Neuronal stem cell (in vitro differentiated cells): ENCODE data around the gene PPP3CA.

Experiments used
- DNase-seq: peaks from one replicate; pipeline ENCODE4 v3.0.0-alpha.2; 2013; ENCODE audit warnings: low spot score
- H2AFZ ChIP-seq: one replicate; pipeline ENCODE4 v1.6.1; 2013; ENCODE audit warnings: mild to moderate bottlenecking, low read length, inconsistent platforms
- H2AK5ac ChIP-seq: 2 replicates; pipeline ENCODE4 v1.6.1; 2013; ENCODE audit warnings: low read depth, mild to moderate bottlenecking, inconsistent platforms, low read length, moderate library complexity, mixed read lengths
- H2BK120ac ChIP-seq: 2 replicates; pipeline ENCODE4 v1.6.1; 2013; ENCODE audit warnings: low read depth, mild to moderate bottlenecking, inconsistent platforms, low read length, moderate library complexity, mixed read lengths
- H2BK12ac ChIP-seq: one replicate; pipeline ENCODE4 v1.6.1; 2013; ENCODE audit warnings: low read length, inconsistent platforms
- H2BK15ac ChIP-seq: 2 replicates; pipeline ENCODE4 v1.6.1; 2013; ENCODE audit warnings: mild to moderate bottlenecking, low read length, inconsistent platforms, mixed read lengths
- H2BK5ac ChIP-seq: one replicate; pipeline ENCODE4 v1.6.1; 2013; ENCODE audit warnings: inconsistent platforms, mild to moderate bottlenecking, low read length, moderate library complexity
- H3K14ac ChIP-seq: one replicate; pipeline ENCODE4 v1.6.1; 2013; ENCODE audit warnings: low read length, inconsistent platforms
- H3K18ac ChIP-seq: 2 replicates; pipeline ENCODE4 v1.6.1; 2013; ENCODE audit warnings: low read length, inconsistent platforms
- H3K23ac ChIP-seq: 2 replicates; pipeline ENCODE4 v1.6.1; 2013; ENCODE audit warnings: low read depth, mild to moderate bottlenecking, mixed read lengths, low read length, inconsistent platforms; ENCODE audit not compliant: poor library complexity
- H3K27ac ChIP-seq: replicated peaks from 3 replicates; pipeline ENCODE4 v1.5.1; 2013; ENCODE audit warnings: low read length, inconsistent platforms
- H3K27me3 ChIP-seq, 3 experiments: 2 replicates each; pipeline ENCODE4 v1.6.1; 2013; ENCODE audit warnings: low read length in 3 of 3, mild to moderate bottlenecking in 2 of 3, inconsistent platforms in 1 of 3, low read depth in 1 of 3, mixed read lengths in 1 of 3, moderate library complexity in 1 of 3; ENCODE audit not compliant: control insufficient read depth in 3 of 3, insufficient read depth in 3 of 3
- H3K36me3 ChIP-seq, 2 donors: replicated peaks in 1 of 2; 2 replicates each; pipeline ENCODE4 v1.6.1; 2013; ENCODE audit warnings: low read length in 2 of 2; ENCODE audit not compliant: control insufficient read depth in 2 of 2, insufficient read depth in 2 of 2
- H3K4ac ChIP-seq: 2 replicates; pipeline ENCODE4 v1.6.1; 2013; ENCODE audit warnings: inconsistent platforms, mild to moderate bottlenecking, low read length, moderate library complexity
- H3K4me1 ChIP-seq, 2 donors: 1 replicate in 1 of 2; 2 replicates in 1 of 2; pipeline ENCODE4 v1.6.1; 2013; ENCODE audit warnings: low read length in 2 of 2, low read depth in 1 of 2; ENCODE audit not compliant: control insufficient read depth in 2 of 2, insufficient read depth in 1 of 2
- H3K4me2 ChIP-seq: one replicate; pipeline ENCODE4 v1.6.1; 2013; ENCODE audit warnings: mild to moderate bottlenecking, low read length, inconsistent platforms; ENCODE audit not compliant: insufficient read depth, poor library complexity, severe bottlenecking
- H3K4me3 ChIP-seq, 2 donors: 2 replicates each; pipeline ENCODE4 v1.5.1; 2013; ENCODE audit warnings: low read length in 2 of 2, mild to moderate bottlenecking in 2 of 2, inconsistent platforms in 1 of 2, moderate library complexity in 1 of 2
- H3K79me1 ChIP-seq: one replicate; pipeline ENCODE4 v1.6.1; 2013; ENCODE audit warnings: low read depth, mild to moderate bottlenecking, inconsistent platforms, low read length, moderate library complexity
- H3K9ac ChIP-seq: one replicate; pipeline ENCODE4 v1.6.1; 2013; ENCODE audit warnings: mild to moderate bottlenecking, low read depth, low read length, inconsistent platforms; ENCODE audit not compliant: poor library complexity
- H3K9me3 ChIP-seq, 2 donors: replicated peaks in 1 of 2; 2 replicates each; pipeline versions ENCODE3 to v1.6.1; 2013; ENCODE audit warnings: low read length in 2 of 2, mild to moderate bottlenecking in 2 of 2, inconsistent platforms in 1 of 2, low read depth in 1 of 2, mixed read lengths in 1 of 2, moderate library complexity in 1 of 2; ENCODE audit not compliant: control insufficient read depth in 2 of 2, insufficient read depth in 1 of 2
- H4K8ac ChIP-seq: one replicate; pipeline ENCODE4 v1.6.1; 2013; ENCODE audit warnings: low read depth, mild to moderate bottlenecking, inconsistent platforms, low read length, moderate library complexity
- H4K91ac ChIP-seq: one replicate; pipeline ENCODE4 v1.6.1; 2013; ENCODE audit warnings: low read length, low read depth, mild to moderate bottlenecking, inconsistent platforms; ENCODE audit not compliant: poor library complexity
- WGBS, 2 donors: extraction: QIAGEN DNeasy Blood & Tissue Kit; methylation state at CpG; one replicate each; pipeline ENCODE4 v1.1.7; 2013; ENCODE audit warnings: missing lambda C conversion rate in 2 of 2, mixed read lengths in 1 of 2; ENCODE audit not compliant: insufficient read length in 2 of 2, insufficient replicate concordance in 1 of 2; ENCODE audit errors: extremely low coverage in 2 of 2; 5-methylcytosine and 5-hydroxymethylcytosine counted together

Gene PPP3CA

DNA sequence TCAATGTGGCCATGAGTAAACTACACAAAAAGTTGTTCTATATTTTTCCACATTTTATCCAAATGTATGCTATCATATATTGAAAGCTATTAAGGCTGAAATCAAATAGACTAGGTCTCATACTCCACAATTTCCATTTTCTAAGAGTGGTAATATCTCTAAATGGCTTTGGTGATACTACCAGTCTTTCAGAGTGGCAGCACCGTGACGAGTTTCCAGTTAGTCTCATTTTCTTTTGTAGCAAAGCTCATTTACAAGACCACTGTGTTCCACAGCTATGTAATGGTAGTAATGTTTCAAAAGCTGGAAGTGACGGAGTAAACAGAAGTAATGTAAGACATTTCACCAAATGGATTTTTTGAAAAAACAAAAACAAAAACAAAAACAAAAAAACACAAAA lies 228.2 kb downstream of the PPP3CA start:
- H3K27me3 ChIP-seq: peaks cover 0 to 5% (median 0%) of the 10 kb centered on the region in 3 experiments
- no peak overlapping the region for H2BK15ac ChIP-seq
- H3K23ac ChIP-seq: no peak overlapping the region
- DNase-seq: no peak
- peaks cover 0 to 2% of the 10 kb centered on the region in 2 donors for H3K4me1 ChIP-seq
- H3K14ac ChIP-seq: no peak overlapping the region
- no peaks in the 10 kb centered on the region for H3K9me3 ChIP-seq
- no peak overlapping the region for H2AFZ ChIP-seq
- no peak overlapping the region for H4K8ac ChIP-seq
- H3K18ac ChIP-seq: no peak overlapping the region
- H3K36me3 ChIP-seq: no peaks in the 10 kb centered on the region
- no peak overlapping the region for H3K4me3 ChIP-seq
- H3K9ac ChIP-seq: no peak overlapping the region
- H3K79me1 ChIP-seq: no peaks in the 10 kb centered on the region
- no peak overlapping the region for H4K91ac ChIP-seq
- H2AK5ac ChIP-seq: no peak overlapping the region
- no CpG with 5 or more reads among the region's 3 CpGs for WGBS, 2 donors
- no peak overlapping the region for H2BK120ac ChIP-seq
- no peak overlapping the region for H2BK12ac ChIP-seq
- H2BK5ac ChIP-seq: no peak overlapping the region
- no peak overlapping the region for H3K4ac ChIP-seq
- H3K4me2 ChIP-seq: no peak overlapping the region
- no peak overlapping the region for H3K27ac ChIP-seq

- Histone ChIP-seq H2BK5ac (no peak overlapping the region), H3K4me2 (no peak overlapping the region), H2BK15ac (no peak overlapping the region), H3K9ac (no peak overlapping the region), H3K14ac (no peak overlapping the region), H3K23ac (no peak overlapping the region), H3K18ac (no peak overlapping the region), H3K36me3 (no peaks in the 10 kb centered on the region), H2AFZ (no peak overlapping the region), H2BK120ac (no peak overlapping the region), H3K27ac (no peak overlapping the region), H4K91ac (no peak overlapping the region), H2BK12ac (no peak overlapping the region), H3K27me3 (peaks cover 0 to 8% (median 0%) of the 10 kb centered on the region in 3 experiments), H2AK5ac (no peak overlapping the region), H3K9me3 (no peaks in the 10 kb centered on the region), H3K4me3 (no peak overlapping the region), H4K8ac (no peak overlapping the region), H3K4ac (no peak overlapping the region), H3K4me1 (peaks cover 0 to 2% of the 10 kb centered on the region in 2 donors), H3K79me1 (no peaks in the 10 kb centered on the region)
- no CpG with 5 or more reads among the region's 1 CpG for WGBS, 2 donors
- no peak for DNase-seq
Observed at GRCh38 chr4:101118617-101119016, 228.7 kb downstream of the PPP3CA start.

GRCh38 chr4:101115887-101116286 lies 231.4 kb downstream of the PPP3CA start:
- Histone ChIP-seq H2BK120ac (no peak overlapping the region), H3K18ac (no peak overlapping the region), H3K36me3 (no peaks in the 10 kb centered on the region), H3K4me3 (no peak overlapping the region), H4K8ac (no peak overlapping the region), H2AFZ (no peak overlapping the region), H3K27ac (no peak overlapping the region), H3K14ac (no peak overlapping the region), H3K9ac (no peak overlapping the region), H2BK5ac (no peak overlapping the region), H3K9me3 (no peaks in the 10 kb centered on the region), H2AK5ac (no peak overlapping the region), H2BK12ac (no peak overlapping the region), H3K27me3 (peaks cover 0 to 19% (median 0%) of the 10 kb centered on the region in 3 experiments), H2BK15ac (no peak overlapping the region), H3K4me2 (no peak overlapping the region), H3K4me1 (peaks cover 0 to 2% of the 10 kb centered on the region in 2 donors), H3K23ac (no peak overlapping the region), H3K79me1 (no peaks in the 10 kb centered on the region), H3K4ac (no peak overlapping the region), H4K91ac (no peak overlapping the region)
- DNase-seq: no peak
- WGBS, 2 donors: no CpG with 5 or more reads among the region's 4 CpGs

DNA sequence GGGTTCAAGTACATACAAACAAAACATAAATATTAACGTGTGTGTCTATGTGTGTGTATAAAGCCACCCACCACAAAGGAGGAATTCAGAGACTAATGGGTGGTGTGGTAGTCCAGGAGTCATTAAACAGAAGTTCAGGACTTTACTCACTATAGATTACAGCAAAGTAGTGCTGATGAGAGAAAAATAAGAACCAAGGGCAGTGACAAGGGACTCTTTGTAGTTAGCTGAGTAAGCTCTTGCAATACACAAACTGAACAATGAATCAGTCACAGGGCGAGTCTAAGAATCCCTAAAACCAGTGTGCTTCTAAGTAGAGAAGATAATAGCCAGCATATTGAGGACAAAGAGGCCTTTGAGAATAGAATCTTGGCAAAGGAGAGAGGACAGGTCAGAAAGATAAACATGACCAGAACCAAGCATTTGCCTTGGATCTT lies 232.4 kb downstream of the PPP3CA start:
- Histone ChIP-seq H2BK15ac (no peak overlapping the region), H2BK12ac (no peak overlapping the region), H3K4me2 (no peak overlapping the region), H2BK120ac (no peak overlapping the region), H4K91ac (no peak overlapping the region), H3K4me1 (peaks cover 0 to 2% of the 10 kb centered on the region in 2 donors), H2BK5ac (no peak overlapping the region), H3K79me1 (no peaks in the 10 kb centered on the region), H2AFZ (no peak overlapping the region), H3K23ac (no peak overlapping the region), H3K27me3 (peaks cover 0 to 19% (median 0%) of the 10 kb centered on the region in 3 experiments), H3K4ac (no peak overlapping the region), H3K9ac (no peak overlapping the region), H3K14ac (no peak overlapping the region), H2AK5ac (no peak overlapping the region), H3K9me3 (no peaks in the 10 kb centered on the region), H3K27ac (no peak overlapping the region), H3K18ac (no peak overlapping the region), H3K36me3 (no peaks in the 10 kb centered on the region), H4K8ac (no peak overlapping the region), H3K4me3 (no peak overlapping the region)
- WGBS, 2 donors: no CpG with 5 or more reads among the region's 2 CpGs
- peak; percentile 39 for DNase-seq
